GM23338 (cell line): Measurements from ENCODE around the gene CDH8.

Experiments
- CREB1 ChIP-seq: fragments of 250-450 bp; sonication (Bioruptor Pico); IDR thresholded peaks from 2 replicates; pipeline ENCODE4 v1.5.0; 2020; ENCODE audit warnings: low read depth, mild to moderate bottlenecking, moderate library complexity
- EZH2 ChIP-seq: fragments of 200-600 bp; sonication (generic); IDR thresholded peaks from one replicate; pipeline ENCODE4 v1.8.0; 2017; ENCODE audit warnings: antibody characterized with exemption, mild to moderate bottlenecking, low read depth; ENCODE audit not compliant: unreplicated experiment
- EZH2phosphoT487 ChIP-seq: fragments of 200-600 bp; sonication (generic); IDR thresholded peaks from one replicate; pipeline ENCODE4 v1.8.1; 2018; ENCODE audit warnings: antibody characterized with exemption; ENCODE audit not compliant: unreplicated experiment
- TF ChIP-seq, protein P1 (sequence below), 2 experiments: fragments of 200-600 bp in 1 of 2; sonication (generic) in 1 of 2; conservative IDR thresholded peaks; 2 replicates each; pipeline versions ENCODE4 v1.5.1 to v1.6.1; 2016 to 2017; ENCODE audit warnings: antibody characterized with exemption in 2 of 2, low read depth in 2 of 2, mild to moderate bottlenecking in 2 of 2, moderate library complexity in 1 of 2

- no peak for TF ChIP-seq EZH2phosphoT487
- TF ChIP-seq, protein P1, sequence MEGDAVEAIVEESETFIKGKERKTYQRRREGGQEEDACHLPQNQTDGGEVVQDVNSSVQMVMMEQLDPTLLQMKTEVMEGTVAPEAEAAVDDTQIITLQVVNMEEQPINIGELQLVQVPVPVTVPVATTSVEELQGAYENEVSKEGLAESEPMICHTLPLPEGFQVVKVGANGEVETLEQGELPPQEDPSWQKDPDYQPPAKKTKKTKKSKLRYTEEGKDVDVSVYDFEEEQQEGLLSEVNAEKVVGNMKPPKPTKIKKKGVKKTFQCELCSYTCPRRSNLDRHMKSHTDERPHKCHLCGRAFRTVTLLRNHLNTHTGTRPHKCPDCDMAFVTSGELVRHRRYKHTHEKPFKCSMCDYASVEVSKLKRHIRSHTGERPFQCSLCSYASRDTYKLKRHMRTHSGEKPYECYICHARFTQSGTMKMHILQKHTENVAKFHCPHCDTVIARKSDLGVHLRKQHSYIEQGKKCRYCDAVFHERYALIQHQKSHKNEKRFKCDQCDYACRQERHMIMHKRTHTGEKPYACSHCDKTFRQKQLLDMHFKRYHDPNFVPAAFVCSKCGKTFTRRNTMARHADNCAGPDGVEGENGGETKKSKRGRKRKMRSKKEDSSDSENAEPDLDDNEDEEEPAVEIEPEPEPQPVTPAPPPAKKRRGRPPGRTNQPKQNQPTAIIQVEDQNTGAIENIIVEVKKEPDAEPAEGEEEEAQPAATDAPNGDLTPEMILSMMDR (conservative IDR thresholded peaks at IDR 0.05; ENCODE audit: low read depth in 2 of 2) = no peak
- TF ChIP-seq EZH2 = no peak
- no peak for TF ChIP-seq CREB1
Observed at GRCh38 chr16:62029947-62030346, 6.3 kb downstream of the CDH8 start.
